HepG2 (cell line): ENCODE measurements around the gene ACAT2. TPM values are rescaled to one million over a fixed set of nuclear protein-coding genes. Genes with fewer than 3 reads are reported as not detected.
A peak's percentile ranks its signal among the peaks of the same experiment; 100 is the strongest.

Experiments used
- AHR ChIP-seq: IDR thresholded peaks from 2 replicates; pipeline ENCODE4 v1.6.1; 2018; ENCODE audit warnings: missing genetic modification reagents, missing compliant biosample characterization
- DR1 ChIP-seq: sonication (generic); formaldehyde crosslinking; IDR thresholded peaks from 2 replicates; pipeline ENCODE4 v1.8.0; 2021; ENCODE audit warnings: mild to moderate bottlenecking, missing genetic modification reagents, inconsistent platforms
- HDAC1 ChIP-seq: sonication (generic); formaldehyde crosslinking; IDR thresholded peaks from 2 replicates; pipeline ENCODE4 v1.5.1; 2020; ENCODE audit warnings: mild to moderate bottlenecking, missing genetic modification reagents
- KMT2A ChIP-seq: sonication (generic); formaldehyde crosslinking; IDR thresholded peaks from 2 replicates; pipeline ENCODE4 v1.4.0; 2020; ENCODE audit warnings: missing genetic modification reagents
- MEIS1 ChIP-seq: sonication (generic); formaldehyde crosslinking; IDR thresholded peaks from 2 replicates; pipeline ENCODE4 v1.9.0; 2021; ENCODE audit warnings: mild to moderate bottlenecking, missing genetic modification reagents, moderate library complexity, borderline replicate concordance
- NONO ChIP-seq, 2 experiments: fragments of 450-650 bp in 1 of 2; sonication (generic) in 1 of 2; formaldehyde crosslinking in 1 of 2; IDR thresholded peaks in 1 of 2; conservative IDR thresholded peaks in 1 of 2; 2 replicates each; pipeline versions ENCODE4 v1.6.1 to v1.8.0; 2017 to 2022; ENCODE audit warnings: mild to moderate bottlenecking in 1 of 2, missing genetic modification reagents in 1 of 2, moderate library complexity in 1 of 2
- POGZ ChIP-seq: sonication (generic); formaldehyde crosslinking; IDR thresholded peaks from 2 replicates; pipeline ENCODE4 v1.4.0; 2020; ENCODE audit warnings: mild to moderate bottlenecking, missing genetic modification reagents
- RXRA ChIP-seq: sonication (generic); formaldehyde crosslinking; IDR thresholded peaks from 2 replicates; pipeline ENCODE4 v1.5.1; 2020; ENCODE audit warnings: missing genetic modification reagents
- SRY ChIP-seq: sonication (generic); formaldehyde crosslinking; IDR thresholded peaks from 2 replicates; pipeline ENCODE4 v1.8.0; 2022; ENCODE audit warnings: mild to moderate bottlenecking, missing genetic modification reagents
- TSC22D2 ChIP-seq: sonication (generic); formaldehyde crosslinking; IDR thresholded peaks from 2 replicates; pipeline ENCODE4 v1.5.1; 2020; ENCODE audit warnings: missing genetic modification reagents, mild to moderate bottlenecking, borderline replicate concordance
- ZBTB42 ChIP-seq: sonication (generic); formaldehyde crosslinking; IDR thresholded peaks from 2 replicates; pipeline ENCODE4 v1.5.0; 2020; ENCODE audit warnings: mild to moderate bottlenecking, missing genetic modification reagents
- ZNF460 ChIP-seq: sonication (generic); formaldehyde crosslinking; IDR thresholded peaks from 2 replicates; pipeline ENCODE4 v1.5.1; 2020; ENCODE audit warnings: missing genetic modification reagents, mild to moderate bottlenecking, borderline replicate concordance
- ZNF678 ChIP-seq: sonication (generic); formaldehyde crosslinking; IDR thresholded peaks from 2 replicates; pipeline ENCODE4 v1.4.0; 2020; ENCODE audit warnings: mild to moderate bottlenecking, missing genetic modification reagents
- polyA plus RNA-seq, 8 experiments: library from polyadenylated mRNA; depleted of rRNA in 3 of 8; stranded (reverse) in 7 of 8; unstranded in 1 of 8; fragments of >200 nt; fragmentation: Illumina TruSeq in 4 of 8; extraction: Trizol in 4 of 8; gene quantifications; 2 replicates each; pipeline versions ENCODE4 v1.2.1 to v1.2.3, GENCODE V29; 2011 to 2016; ENCODE audit warnings: low read depth in 4 of 8, missing spikeins in 1 of 8, mixed read lengths in 1 of 8; ENCODE audit not compliant: insufficient read depth in 1 of 8
- total RNA-seq, 5 experiments: library from RNA; depleted of rRNA; stranded (reverse); fragments of >200 nt; fragmentation: Illumina TruSeq; extraction: Trizol; gene quantifications; 2 replicates each; pipeline ENCODE4 v1.2.3, GENCODE V29; 2016; ENCODE audit warnings: low read depth in 1 of 5
- TF ChIP-seq, protein P1 (sequence below): sonication (generic); formaldehyde crosslinking; IDR thresholded peaks from 2 replicates; pipeline ENCODE4 v1.8.0; 2022; ENCODE audit warnings: mild to moderate bottlenecking, missing genetic modification reagents
- TF ChIP-seq, protein P2 (sequence below): sonication (generic); formaldehyde crosslinking; IDR thresholded peaks from one replicate; pipeline ENCODE4 v1.5.1; 2020; ENCODE audit warnings: mild to moderate bottlenecking, missing genetic modification reagents; ENCODE audit errors: not compliant biosample characterization
- TF ChIP-seq, protein P3 (sequence below): sonication (generic); formaldehyde crosslinking; IDR thresholded peaks from 2 replicates; pipeline ENCODE4 v1.4.0; 2020; ENCODE audit warnings: mild to moderate bottlenecking, low read depth, missing genetic modification reagents
- TF ChIP-seq, protein P4 (sequence below): IDR thresholded peaks from 2 replicates; pipeline ENCODE4 v1.6.1; 2016; ENCODE audit warnings: low read depth, control low read depth

ACAT2 gene
- total and polyA plus RNA-seq, 2 of the 13 experiments (the other 11 are each of a cell fraction or from before 2014, with no cell fraction given): 121 to 534 TPM

DNA sequence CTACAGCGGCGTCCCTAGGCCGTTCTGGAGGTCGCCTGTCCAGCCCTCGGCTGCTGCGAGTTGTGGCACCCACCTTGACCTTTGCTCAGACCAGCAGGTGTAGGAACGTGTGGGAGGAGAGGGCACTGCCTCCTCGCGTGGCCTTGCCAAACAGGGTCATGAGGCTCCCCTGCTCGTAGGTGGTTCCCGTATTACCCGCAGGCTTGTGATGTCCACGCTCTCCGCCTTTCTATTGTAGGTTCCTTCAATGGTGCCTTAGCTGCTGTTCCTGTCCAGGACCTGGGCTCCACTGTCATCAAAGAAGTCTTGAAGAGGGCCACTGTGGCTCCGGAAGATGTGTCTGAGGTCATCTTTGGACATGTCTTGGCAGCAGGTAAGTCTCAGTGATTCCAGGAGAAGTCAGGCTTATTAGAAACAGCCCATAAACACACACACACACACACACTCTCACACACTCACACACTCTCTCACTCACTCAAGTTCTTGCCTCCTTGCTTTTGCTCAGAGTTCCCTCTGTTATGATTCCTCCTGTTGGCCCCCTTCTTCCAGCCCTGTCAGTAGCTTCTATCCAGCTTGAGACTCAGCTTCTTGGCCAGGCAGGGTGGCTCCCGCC, 942 bp downstream of the ACAT2 start (continued):
- no peak for TF ChIP-seq NONO (IDR thresholded peaks at IDR 0.05)
- no peak; the same call in 1 of the 2 replicates for TF ChIP-seq NONO (CRISPR knock-in tag; conservative IDR thresholded peaks at IDR 0.05)
- TF ChIP-seq, protein P1, sequence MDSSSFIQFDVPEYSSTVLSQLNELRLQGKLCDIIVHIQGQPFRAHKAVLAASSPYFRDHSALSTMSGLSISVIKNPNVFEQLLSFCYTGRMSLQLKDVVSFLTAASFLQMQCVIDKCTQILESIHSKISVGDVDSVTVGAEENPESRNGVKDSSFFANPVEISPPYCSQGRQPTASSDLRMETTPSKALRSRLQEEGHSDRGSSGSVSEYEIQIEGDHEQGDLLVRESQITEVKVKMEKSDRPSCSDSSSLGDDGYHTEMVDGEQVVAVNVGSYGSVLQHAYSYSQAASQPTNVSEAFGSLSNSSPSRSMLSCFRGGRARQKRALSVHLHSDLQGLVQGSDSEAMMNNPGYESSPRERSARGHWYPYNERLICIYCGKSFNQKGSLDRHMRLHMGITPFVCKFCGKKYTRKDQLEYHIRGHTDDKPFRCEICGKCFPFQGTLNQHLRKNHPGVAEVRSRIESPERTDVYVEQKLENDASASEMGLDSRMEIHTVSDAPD (CRISPR knock-in tag): peak; percentile 45; the same call in 1 of the 2 replicates
- TF ChIP-seq ZNF678: no peak
- TF ChIP-seq, protein P2, sequence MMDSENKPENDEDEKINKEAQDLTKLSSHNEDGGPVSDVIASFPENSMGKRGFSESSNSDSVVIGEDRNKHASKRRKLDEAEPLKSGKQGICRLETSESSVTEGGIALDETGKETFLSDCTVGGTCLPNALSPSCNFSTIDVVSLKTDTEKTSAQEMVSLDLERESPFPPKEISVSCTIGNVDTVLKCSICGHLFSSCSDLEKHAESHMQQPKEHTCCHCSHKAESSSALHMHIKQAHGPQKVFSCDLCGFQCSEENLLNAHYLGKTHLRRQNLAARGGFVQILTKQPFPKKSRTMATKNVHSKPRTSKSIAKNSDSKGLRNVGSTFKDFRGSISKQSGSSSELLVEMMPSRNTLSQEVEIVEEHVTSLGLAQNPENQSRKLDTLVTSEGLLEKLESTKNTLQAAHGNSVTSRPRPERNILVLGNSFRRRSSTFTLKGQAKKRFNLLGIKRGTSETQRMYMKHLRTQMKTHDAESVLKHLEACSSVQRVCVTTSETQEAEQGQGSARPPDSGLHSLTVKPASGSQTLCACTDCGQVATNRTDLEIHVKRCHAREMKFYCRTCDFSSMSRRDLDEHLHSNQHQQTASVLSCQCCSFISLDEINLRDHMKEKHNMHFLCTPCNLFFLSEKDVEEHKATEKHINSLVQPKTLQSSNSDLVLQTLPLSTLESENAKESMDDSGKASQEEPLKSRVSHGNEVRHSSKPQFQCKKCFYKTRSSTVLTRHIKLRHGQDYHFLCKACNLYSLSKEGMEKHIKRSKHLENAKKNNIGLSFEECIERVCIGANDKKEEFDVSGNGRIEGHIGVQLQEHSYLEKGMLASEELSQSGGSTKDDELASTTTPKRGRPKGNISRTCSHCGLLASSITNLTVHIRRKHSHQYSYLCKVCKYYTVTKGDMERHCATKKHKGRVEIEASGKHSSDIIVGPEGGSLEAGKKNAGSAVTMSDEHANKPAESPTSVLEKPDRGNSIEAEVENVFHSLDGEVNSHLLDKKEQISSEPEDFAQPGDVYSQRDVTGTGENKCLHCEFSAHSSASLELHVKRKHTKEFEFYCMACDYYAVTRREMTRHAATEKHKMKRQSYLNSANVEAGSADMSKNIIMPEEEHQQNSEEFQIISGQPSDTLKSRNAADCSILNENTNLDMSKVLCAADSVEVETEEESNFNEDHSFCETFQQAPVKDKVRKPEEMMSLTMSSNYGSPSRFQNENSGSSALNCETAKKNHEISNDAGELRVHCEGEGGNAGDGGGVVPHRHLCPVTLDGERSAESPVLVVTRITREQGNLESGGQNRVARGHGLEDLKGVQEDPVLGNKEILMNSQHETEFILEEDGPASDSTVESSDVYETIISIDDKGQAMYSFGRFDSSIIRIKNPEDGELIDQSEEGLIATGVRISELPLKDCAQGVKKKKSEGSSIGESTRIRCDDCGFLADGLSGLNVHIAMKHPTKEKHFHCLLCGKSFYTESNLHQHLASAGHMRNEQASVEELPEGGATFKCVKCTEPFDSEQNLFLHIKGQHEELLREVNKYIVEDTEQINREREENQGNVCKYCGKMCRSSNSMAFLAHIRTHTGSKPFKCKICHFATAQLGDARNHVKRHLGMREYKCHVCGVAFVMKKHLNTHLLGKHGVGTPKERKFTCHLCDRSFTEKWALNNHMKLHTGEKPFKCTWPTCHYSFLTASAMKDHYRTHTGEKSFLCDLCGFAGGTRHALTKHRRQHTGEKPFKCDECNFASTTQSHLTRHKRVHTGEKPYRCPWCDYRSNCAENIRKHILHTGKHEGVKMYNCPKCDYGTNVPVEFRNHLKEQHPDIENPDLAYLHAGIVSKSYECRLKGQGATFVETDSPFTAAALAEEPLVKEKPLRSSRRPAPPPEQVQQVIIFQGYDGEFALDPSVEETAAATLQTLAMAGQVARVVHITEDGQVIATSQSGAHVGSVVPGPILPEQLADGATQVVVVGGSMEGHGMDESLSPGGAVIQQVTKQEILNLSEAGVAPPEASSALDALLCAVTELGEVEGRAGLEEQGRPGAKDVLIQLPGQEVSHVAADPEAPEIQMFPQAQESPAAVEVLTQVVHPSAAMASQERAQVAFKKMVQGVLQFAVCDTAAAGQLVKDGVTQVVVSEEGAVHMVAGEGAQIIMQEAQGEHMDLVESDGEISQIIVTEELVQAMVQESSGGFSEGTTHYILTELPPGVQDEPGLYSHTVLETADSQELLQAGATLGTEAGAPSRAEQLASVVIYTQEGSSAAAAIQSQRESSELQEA (CRISPR knock-in tag): peak; percentile 17
- TF ChIP-seq DR1 (CRISPR knock-in tag): no peak
- TF ChIP-seq KMT2A (CRISPR knock-in tag): no peak; the same call in 1 of the 2 replicates
- peak; percentile 24; the same call in 1 of the 2 replicates for TF ChIP-seq ZNF460 (CRISPR knock-in tag)
- no peak for TF ChIP-seq ZBTB42 (CRISPR knock-in tag)
- TF ChIP-seq, protein P3, sequence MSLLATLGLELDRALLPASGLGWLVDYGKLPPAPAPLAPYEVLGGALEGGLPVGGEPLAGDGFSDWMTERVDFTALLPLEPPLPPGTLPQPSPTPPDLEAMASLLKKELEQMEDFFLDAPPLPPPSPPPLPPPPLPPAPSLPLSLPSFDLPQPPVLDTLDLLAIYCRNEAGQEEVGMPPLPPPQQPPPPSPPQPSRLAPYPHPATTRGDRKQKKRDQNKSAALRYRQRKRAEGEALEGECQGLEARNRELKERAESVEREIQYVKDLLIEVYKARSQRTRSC (CRISPR knock-in tag): peak; percentile 62; the same call in 1 of the 2 replicates
- TF ChIP-seq RXRA (CRISPR knock-in tag): peak; percentile 91
- TF ChIP-seq POGZ (CRISPR knock-in tag): peak; percentile 16
- TF ChIP-seq SRY (CRISPR knock-in tag): peak; percentile 83
- TF ChIP-seq HDAC1 (CRISPR knock-in tag): 0 out of 2 replicates have a peak, but pooled peaks have one; percentile 63
- TF ChIP-seq MEIS1 (CRISPR knock-in tag): no peak; the same call in 1 of the 2 replicates
- TF ChIP-seq TSC22D2: 0 out of 2 replicates have a peak, but pooled peaks have one; percentile 11
- no peak; the same call in 1 of the 2 replicates for TF ChIP-seq AHR (CRISPR knock-in tag)
- TF ChIP-seq, protein P4, sequence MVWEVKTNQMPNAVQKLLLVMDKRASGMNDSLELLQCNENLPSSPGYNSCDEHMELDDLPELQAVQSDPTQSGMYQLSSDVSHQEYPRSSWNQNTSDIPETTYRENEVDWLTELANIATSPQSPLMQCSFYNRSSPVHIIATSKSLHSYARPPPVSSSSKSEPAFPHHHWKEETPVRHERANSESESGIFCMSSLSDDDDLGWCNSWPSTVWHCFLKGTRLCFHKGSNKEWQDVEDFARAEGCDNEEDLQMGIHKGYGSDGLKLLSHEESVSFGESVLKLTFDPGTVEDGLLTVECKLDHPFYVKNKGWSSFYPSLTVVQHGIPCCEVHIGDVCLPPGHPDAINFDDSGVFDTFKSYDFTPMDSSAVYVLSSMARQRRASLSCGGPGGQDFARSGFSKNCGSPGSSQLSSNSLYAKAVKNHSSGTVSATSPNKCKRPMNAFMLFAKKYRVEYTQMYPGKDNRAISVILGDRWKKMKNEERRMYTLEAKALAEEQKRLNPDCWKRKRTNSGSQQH (CRISPR knock-in tag): peak; percentile 5; the same call in 1 of the 2 replicates
